SK-N-SH (cell line): ENCODE results near the gene C12orf60.

Experiments
- CTCF ChIP-seq: fragments of 200-600 bp; sonication (generic); IDR thresholded peaks from 2 replicates; pipeline ENCODE4 v1.6.1; 2017; ENCODE audit warnings: antibody characterized with exemption, mild to moderate bottlenecking, moderate library complexity
- FOSL2 ChIP-seq: IDR thresholded peaks from 2 replicates; pipeline ENCODE4 v1.4.0; 2012; ENCODE audit warnings: low read depth, mild to moderate bottlenecking, moderate library complexity, borderline replicate concordance
- FOXM1 ChIP-seq: IDR thresholded peaks from 2 replicates; pipeline ENCODE4 v1.4.0; 2012; ENCODE audit warnings: low read depth, mild to moderate bottlenecking
- GABPA ChIP-seq: IDR thresholded peaks from 2 replicates; pipeline ENCODE4 v1.4.0; 2012; ENCODE audit warnings: low read depth, mild to moderate bottlenecking
- GATA2 ChIP-seq: sonication (generic); formaldehyde crosslinking; IDR thresholded peaks from 2 replicates; pipeline ENCODE4 v1.5.0; 2020; ENCODE audit warnings: mild to moderate bottlenecking, missing genetic modification reagents
- MXI1 ChIP-seq: IDR thresholded peaks from 2 replicates; pipeline ENCODE4 v1.6.1; 2012; ENCODE audit warnings: mild to moderate bottlenecking, low read depth, low read length, improper control_type of control experiment
- NFIC ChIP-seq: IDR thresholded peaks from 2 replicates; pipeline ENCODE4 v1.4.0; 2012; ENCODE audit warnings: borderline replicate concordance
- RCOR1 ChIP-seq: fragments of 150-350 bp; IDR thresholded peaks from 2 replicates; pipeline ENCODE4 v1.6.1; 2017; ENCODE audit warnings: antibody characterized with exemption, low read length
- RFX5 ChIP-seq: IDR thresholded peaks from 2 replicates; pipeline ENCODE4 v1.6.1; 2012; ENCODE audit warnings: mild to moderate bottlenecking, improper control_type of control experiment, low read length
- SMC3 ChIP-seq: IDR thresholded peaks from 2 replicates; pipeline ENCODE4 v1.6.1; 2012; ENCODE audit warnings: low read depth, low read length, improper control_type of control experiment
- YY1 ChIP-seq: IDR thresholded peaks from 2 replicates; pipeline ENCODE4 v1.4.0; 2012; ENCODE audit warnings: low read depth, mild to moderate bottlenecking
- ZBTB33 ChIP-seq: IDR thresholded peaks from 2 replicates; pipeline ENCODE4 v1.4.0; 2012; ENCODE audit warnings: low read depth, borderline replicate concordance

- TF ChIP-seq RFX5 (no peak), SMC3 (no peak), CTCF (no peak), ZBTB33 (no peak), YY1 (no peak), MXI1 (no peak), NFIC (no peak), FOXM1 (no peak), RCOR1 (no peak), FOSL2 (no peak), GABPA (no peak), GATA2 (CRISPR knock-in tag) (no peak)
Observed at GRCh38 chr12:14868916-14869506, 65.5 kb downstream of the C12orf60 start.
